Astrocyte (in vitro differentiated cells and primary cell): ENCODE measurements around the gene TTYH3.

ENCODE experiments used
- EZH2 ChIP-seq: IDR thresholded peaks from 2 replicates; pipeline ENCODE4 v1.6.1; 2012; ENCODE audit warnings: mild to moderate bottlenecking, low read length, inconsistent platforms; ENCODE audit not compliant: insufficient read depth
- TF ChIP-seq, protein P1 (sequence below): IDR thresholded peaks from 2 replicates; pipeline ENCODE4 v1.5.1; 2011; ENCODE audit warnings: low read depth, mild to moderate bottlenecking, inconsistent platforms, low read length, moderate library complexity; ENCODE audit not compliant: insufficient read depth

DNA sequence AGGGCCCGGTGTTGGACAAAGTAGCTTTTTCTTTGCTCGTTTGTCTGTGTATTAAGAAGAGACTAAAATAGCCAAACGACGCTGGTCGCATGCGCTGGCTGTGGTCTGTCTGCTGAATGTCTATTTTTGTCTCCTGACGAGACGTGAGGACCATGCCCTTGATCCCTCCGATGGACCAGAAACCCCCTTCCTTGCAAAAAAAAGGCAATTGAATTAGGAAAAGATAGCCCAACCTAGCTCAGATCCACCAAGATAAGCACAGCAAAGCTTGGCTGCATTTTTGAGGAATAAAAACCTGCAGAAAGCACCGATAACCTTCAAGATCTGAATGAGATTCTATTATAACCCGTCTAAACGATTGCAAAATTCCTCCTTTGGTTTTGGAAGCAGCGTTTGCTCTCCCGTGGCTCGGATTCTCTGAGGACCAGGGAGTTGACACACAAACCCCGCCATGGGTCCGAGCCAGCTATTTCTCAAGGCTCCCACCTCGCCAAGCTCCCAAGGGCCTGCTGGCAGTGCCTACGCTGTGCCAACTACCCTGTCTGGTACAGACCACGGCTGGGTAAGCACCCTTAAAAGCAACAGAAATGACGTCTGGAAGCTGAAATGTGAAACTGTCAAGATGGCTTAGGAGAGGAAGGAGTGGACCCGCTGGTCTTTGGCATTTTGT, 17.7 kb upstream of the TTYH3 start:
- TF ChIP-seq, protein P1, sequence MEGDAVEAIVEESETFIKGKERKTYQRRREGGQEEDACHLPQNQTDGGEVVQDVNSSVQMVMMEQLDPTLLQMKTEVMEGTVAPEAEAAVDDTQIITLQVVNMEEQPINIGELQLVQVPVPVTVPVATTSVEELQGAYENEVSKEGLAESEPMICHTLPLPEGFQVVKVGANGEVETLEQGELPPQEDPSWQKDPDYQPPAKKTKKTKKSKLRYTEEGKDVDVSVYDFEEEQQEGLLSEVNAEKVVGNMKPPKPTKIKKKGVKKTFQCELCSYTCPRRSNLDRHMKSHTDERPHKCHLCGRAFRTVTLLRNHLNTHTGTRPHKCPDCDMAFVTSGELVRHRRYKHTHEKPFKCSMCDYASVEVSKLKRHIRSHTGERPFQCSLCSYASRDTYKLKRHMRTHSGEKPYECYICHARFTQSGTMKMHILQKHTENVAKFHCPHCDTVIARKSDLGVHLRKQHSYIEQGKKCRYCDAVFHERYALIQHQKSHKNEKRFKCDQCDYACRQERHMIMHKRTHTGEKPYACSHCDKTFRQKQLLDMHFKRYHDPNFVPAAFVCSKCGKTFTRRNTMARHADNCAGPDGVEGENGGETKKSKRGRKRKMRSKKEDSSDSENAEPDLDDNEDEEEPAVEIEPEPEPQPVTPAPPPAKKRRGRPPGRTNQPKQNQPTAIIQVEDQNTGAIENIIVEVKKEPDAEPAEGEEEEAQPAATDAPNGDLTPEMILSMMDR: no peak
- no peak for TF ChIP-seq EZH2
